Measurements from ENCODE around the gene SLC7A4.

Gene SLC7A4

GRCh38 chr22:20989323-20990138, 42.8 kb downstream of the SLC7A4 start:
- no peaks in the 10 kb centered on the region for H3K4me1 ChIP-seq (ENCODE audit: low read length)
- H3K27ac ChIP-seq (ENCODE audit: low read length): no peak overlapping the region
- no peak overlapping the region for H3K4me3 ChIP-seq (ENCODE audit: low read length)
- no peak overlapping the region for H3K4me2 ChIP-seq (ENCODE audit: low read length)
- no peaks in the 10 kb centered on the region for H3K9me3 ChIP-seq (ENCODE audit: insufficient read depth, low read length)
- H3K79me2 ChIP-seq (ENCODE audit: low read length): no peaks in the 10 kb centered on the region
- TF ChIP-seq, protein P1, sequence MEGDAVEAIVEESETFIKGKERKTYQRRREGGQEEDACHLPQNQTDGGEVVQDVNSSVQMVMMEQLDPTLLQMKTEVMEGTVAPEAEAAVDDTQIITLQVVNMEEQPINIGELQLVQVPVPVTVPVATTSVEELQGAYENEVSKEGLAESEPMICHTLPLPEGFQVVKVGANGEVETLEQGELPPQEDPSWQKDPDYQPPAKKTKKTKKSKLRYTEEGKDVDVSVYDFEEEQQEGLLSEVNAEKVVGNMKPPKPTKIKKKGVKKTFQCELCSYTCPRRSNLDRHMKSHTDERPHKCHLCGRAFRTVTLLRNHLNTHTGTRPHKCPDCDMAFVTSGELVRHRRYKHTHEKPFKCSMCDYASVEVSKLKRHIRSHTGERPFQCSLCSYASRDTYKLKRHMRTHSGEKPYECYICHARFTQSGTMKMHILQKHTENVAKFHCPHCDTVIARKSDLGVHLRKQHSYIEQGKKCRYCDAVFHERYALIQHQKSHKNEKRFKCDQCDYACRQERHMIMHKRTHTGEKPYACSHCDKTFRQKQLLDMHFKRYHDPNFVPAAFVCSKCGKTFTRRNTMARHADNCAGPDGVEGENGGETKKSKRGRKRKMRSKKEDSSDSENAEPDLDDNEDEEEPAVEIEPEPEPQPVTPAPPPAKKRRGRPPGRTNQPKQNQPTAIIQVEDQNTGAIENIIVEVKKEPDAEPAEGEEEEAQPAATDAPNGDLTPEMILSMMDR (IDR thresholded peaks at IDR 0.05; ENCODE audit: low read depth, low read length): no peak
- TF ChIP-seq EZH2phosphoT487 (IDR thresholded peaks at IDR 0.05; ENCODE audit: low read depth): no peak
- H3K9ac ChIP-seq (ENCODE audit: low read length): no peak overlapping the region
- H3K36me3 ChIP-seq (replicated peaks; ENCODE audit: low read depth, low read length): peaks cover 33% of the 10 kb centered on the region
- no peak overlapping the region for H2AFZ ChIP-seq (ENCODE audit: low read depth, low read length)
- no peaks in the 10 kb centered on the region for H4K20me1 ChIP-seq (ENCODE audit: insufficient read depth, low read length)
- H3K27me3 ChIP-seq (ENCODE audit: low read depth, low read length): no peaks in the 10 kb centered on the region

- Histone ChIP-seq H3K27me3 (ENCODE audit: low read depth, low read length) (no peaks in the 10 kb centered on the region), H3K4me3 (ENCODE audit: low read length) (no peak overlapping the region), H3K9ac (ENCODE audit: low read length) (no peak overlapping the region), H2AFZ (ENCODE audit: low read depth, low read length) (no peak overlapping the region), H3K4me1 (ENCODE audit: low read length) (no peaks in the 10 kb centered on the region), H3K36me3 (replicated peaks; ENCODE audit: low read depth, low read length) (peaks cover 37% of the 10 kb centered on the region), H3K4me2 (ENCODE audit: low read length) (no peak overlapping the region), H3K9me3 (ENCODE audit: insufficient read depth, low read length) (no peaks in the 10 kb centered on the region), H3K79me2 (ENCODE audit: low read length) (no peaks in the 10 kb centered on the region), H4K20me1 (ENCODE audit: insufficient read depth, low read length) (no peaks in the 10 kb centered on the region), H3K27ac (ENCODE audit: low read length) (no peak overlapping the region)
- TF ChIP-seq, protein P1 (IDR thresholded peaks at IDR 0.05; ENCODE audit: low read depth, low read length): no peak
- TF ChIP-seq EZH2phosphoT487 (IDR thresholded peaks at IDR 0.05; ENCODE audit: low read depth): no peak
Measured at GRCh38 chr22:20988573-20989322, 43.6 kb downstream of the SLC7A4 start.

DNA sequence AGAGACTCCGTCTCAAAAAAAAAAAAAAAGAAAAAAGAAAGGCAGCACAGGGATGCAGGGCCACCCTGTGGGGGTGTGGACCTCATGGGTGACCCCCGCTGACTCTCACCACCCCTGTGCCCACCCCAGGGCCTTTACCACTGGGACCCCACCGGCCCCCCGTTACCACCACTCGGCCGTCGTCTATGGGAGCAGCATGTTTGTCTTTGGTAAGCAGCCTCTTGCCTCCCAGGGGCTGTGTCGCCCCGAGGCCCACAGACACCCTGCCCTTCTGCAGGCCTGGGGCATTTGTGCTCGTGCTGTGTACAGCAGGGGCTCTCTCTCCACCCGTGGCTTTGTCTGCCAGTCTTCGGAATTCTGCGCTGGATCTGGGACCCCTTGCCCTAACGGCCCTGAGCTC, 45.0 kb downstream of the SLC7A4 start:
- no peak for TF ChIP-seq EZH2phosphoT487 (IDR thresholded peaks at IDR 0.05; ENCODE audit: low read depth)
- TF ChIP-seq, protein P1 (IDR thresholded peaks at IDR 0.05; ENCODE audit: low read depth, low read length): no peak
- H3K27ac ChIP-seq (ENCODE audit: low read length): no peak overlapping the region

GRCh38 chr22:20986365-20986764, 46.0 kb downstream of the SLC7A4 start:
- Histone ChIP-seq H3K27me3 (ENCODE audit: low read depth, low read length) (no peaks in the 10 kb centered on the region), H3K79me2 (ENCODE audit: low read length) (peaks cover 16% of the 10 kb centered on the region), H3K4me3 (ENCODE audit: low read length) (no peak overlapping the region), H4K20me1 (ENCODE audit: insufficient read depth, low read length) (no peaks in the 10 kb centered on the region), H3K27ac (ENCODE audit: low read length) (no peak overlapping the region), H3K9me3 (ENCODE audit: insufficient read depth, low read length) (no peaks in the 10 kb centered on the region), H3K36me3 (replicated peaks; ENCODE audit: low read depth, low read length) (peaks cover 29% of the 10 kb centered on the region), H2AFZ (ENCODE audit: low read depth, low read length) (no peak overlapping the region), H3K9ac (ENCODE audit: low read length) (no peak overlapping the region), H3K4me1 (ENCODE audit: low read length) (peaks cover 8% of the 10 kb centered on the region), H3K4me2 (ENCODE audit: low read length) (no peak overlapping the region)
- TF ChIP-seq, protein P1 (IDR thresholded peaks at IDR 0.05; ENCODE audit: low read depth, low read length): no peak
- TF ChIP-seq EZH2phosphoT487 (IDR thresholded peaks at IDR 0.05; ENCODE audit: low read depth): no peak

More for the DNA sequence above, 45.0 kb downstream of the SLC7A4 start:
- no peaks in the 10 kb centered on the region for H3K9me3 ChIP-seq (ENCODE audit: insufficient read depth, low read length)
- H3K27me3 ChIP-seq (ENCODE audit: low read depth, low read length): no peaks in the 10 kb centered on the region
- H3K4me3 ChIP-seq (ENCODE audit: low read length): no peak overlapping the region
- no peaks in the 10 kb centered on the region for H4K20me1 ChIP-seq (ENCODE audit: insufficient read depth, low read length)
- no peak overlapping the region for H3K9ac ChIP-seq (ENCODE audit: low read length)
- peaks cover 11% of the 10 kb centered on the region for H3K79me2 ChIP-seq (ENCODE audit: low read length)
- H2AFZ ChIP-seq (ENCODE audit: low read depth, low read length): no peak overlapping the region
- peaks cover 36% of the 10 kb centered on the region for H3K36me3 ChIP-seq (replicated peaks; ENCODE audit: low read depth, low read length)
- H3K4me2 ChIP-seq (ENCODE audit: low read length): no peak overlapping the region
- H3K4me1 ChIP-seq (ENCODE audit: low read length): peaks cover 8% of the 10 kb centered on the region
